GM15510 (cell line): Measurements from ENCODE around the gene TRIP12.

ENCODE experiments used
- POLR2A ChIP-seq: IDR thresholded peaks from 3 replicates; pipeline ENCODE4 v1.6.1; 2011; ENCODE audit warnings: borderline replicate concordance; ENCODE audit not compliant: insufficient read length; ENCODE audit errors: extremely low read depth

TRIP12 gene

GRCh38 chr2:229922449-229923386, 909 bp upstream of the TRIP12 start, which contains the start of gene FBXO36:
Gene FBXO36 (plus strand): TSS chr2:229922503. CDS start chr2:229922514, 11 bp downstream.
- no peak for TF ChIP-seq POLR2A

GRCh38 chr2:229921101-229921891, 513 bp downstream of the TRIP12 start:
- no peak for TF ChIP-seq POLR2A

GRCh38 chr2:229920011-229920641, 1.7 kb downstream of the TRIP12 start:
- TF ChIP-seq POLR2A = no peak

- no peak for TF ChIP-seq POLR2A
Observed at GRCh38 chr2:229917793-229918192, 4.0 kb downstream of the TRIP12 start.

GRCh38 chr2:229914171-229914570, 7.6 kb downstream of the TRIP12 start:
- TF ChIP-seq POLR2A = no peak

DNA sequence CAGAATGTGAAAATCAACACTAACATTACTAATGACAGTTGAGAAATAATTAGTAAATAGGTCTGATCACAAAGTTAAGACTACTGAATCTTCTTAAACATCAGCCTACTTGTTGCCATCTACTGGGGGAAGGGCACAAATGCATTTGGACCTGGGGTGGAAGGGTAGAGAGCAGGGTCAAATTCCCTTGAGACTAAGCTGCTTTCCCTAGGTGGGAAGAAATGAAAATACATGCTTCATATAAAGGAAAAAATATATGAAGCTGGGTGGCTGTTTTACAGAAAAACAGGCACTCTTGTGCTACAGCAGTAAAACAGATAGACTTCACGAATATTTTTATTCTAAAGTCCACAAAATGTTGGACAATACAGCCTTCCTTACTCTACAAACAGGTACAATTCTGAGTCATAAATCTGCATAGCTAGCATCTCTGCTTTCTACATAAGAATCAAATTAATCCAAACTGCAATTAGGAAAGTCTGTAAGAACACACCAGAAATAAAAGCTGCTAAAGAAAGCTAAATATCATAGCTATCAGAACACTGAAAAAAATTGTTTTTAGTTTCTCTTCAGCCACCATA, 10.9 kb downstream of the TRIP12 start:
- no peak for TF ChIP-seq POLR2A

DNA sequence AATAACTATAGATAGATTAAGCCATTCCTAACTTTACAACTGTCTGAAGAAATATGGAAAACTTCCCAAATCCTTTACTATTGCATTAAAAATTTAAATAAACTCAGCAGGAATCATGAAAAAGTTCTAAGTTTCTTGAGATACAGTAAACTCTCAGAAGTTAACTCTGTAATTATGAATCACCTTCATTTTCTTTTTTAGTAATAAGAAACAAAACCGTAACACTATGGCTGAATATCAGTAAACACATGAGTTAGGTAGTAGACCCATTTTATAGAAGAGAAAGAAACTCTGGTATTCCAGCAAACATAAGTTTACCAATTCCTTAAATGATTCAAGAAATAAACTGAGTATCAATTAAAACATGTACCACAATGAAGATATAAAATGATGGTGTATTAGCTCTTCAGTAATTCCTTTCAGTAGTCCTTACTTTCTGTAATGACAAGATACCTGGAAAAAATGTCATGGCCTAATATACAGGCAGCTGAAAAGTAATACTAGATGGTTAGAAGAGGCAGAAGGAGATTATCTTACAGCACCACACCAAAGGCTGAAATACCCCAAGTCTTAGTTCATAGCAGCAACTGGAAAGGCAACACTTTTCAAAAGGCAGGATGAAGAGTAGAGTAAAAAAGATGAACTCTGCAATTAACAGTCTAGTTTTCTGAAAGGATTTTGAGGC, 11.5 kb downstream of the TRIP12 start:
- TF ChIP-seq POLR2A = no peak

DNA sequence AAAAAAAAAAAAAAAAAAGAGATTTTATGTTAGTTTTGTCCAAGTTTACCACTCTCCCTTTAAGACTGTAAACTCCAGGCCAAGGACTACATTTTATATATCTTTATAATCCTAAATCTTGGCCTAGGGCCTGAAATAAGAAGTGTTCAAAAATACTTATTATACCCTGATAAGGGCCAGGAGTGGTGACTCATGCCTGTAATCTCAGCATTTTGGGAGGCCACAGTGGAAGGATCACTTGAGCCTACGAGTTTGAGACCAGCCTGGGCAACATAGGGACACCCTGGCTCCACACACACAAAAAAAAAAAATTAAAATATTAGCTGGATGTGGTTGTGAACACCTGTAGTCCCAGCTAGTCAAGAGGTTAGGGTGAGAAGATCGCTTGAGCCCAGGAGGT, 12.7 kb downstream of the TRIP12 start:
- TF ChIP-seq POLR2A = no peak

DNA sequence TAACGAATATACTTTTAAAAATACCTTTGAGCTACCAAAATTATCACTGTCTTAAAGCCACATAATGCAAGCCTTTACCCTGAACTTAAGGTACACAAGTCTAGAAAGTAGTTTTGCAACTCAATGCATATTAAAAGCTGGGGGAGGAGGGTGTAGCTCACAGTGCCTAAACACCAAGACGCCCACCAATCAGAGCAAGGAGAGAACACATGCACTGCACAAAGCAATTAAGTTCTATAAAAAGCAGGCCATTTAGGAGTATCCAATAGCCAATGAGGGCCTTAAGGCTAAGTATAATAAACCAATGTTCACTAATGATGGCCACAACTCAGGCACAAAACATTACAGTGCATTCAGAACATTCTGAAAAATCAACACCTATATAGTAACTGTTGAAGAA, 16.2 kb downstream of the TRIP12 start:
- no peak for TF ChIP-seq POLR2A

- no peak for TF ChIP-seq POLR2A
Observed at GRCh38 chr2:229903037-229903436, 18.8 kb downstream of the TRIP12 start.

DNA sequence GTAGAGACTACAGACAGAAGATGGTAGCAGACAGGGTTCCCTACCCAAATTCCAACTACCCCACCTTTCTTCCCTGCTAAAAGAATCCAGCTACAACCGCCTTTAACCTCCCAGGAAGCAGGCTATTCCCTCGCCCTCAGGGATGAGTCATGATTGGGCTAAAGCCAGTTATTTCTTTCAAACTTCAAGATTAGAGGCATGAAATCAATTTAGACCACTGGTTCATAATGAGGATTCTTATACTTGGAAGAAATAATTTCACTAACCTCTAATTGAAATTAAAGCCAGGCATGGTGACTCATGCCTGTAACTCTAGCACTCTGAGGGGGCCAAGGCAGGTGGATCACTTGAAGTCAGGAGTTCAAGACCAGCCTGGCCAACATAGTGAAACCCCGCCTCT, 20.0 kb downstream of the TRIP12 start:
- TF ChIP-seq POLR2A = no peak

DNA sequence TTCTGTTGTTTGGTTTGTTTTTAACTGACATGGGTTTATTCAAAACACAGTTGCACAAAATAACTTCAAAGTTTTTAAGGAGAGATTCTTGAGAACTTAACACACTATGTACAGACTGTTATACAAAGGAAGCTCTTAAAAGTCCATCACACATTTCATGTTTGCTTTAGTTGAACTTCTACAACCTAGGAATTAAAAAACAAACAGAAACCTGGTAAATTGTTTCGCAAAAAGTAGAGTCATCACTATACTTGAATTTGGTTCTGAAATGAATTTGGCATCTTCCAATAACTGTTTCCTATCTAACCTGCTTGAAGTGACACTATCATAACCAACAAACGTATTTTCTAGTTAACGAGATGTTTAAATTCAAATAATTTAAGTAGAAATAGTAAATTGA, 21.8 kb downstream of the TRIP12 start:
- TF ChIP-seq POLR2A = no peak

GRCh38 chr2:229899604-229900003, 22.2 kb downstream of the TRIP12 start:
- no peak for TF ChIP-seq POLR2A

- TF ChIP-seq POLR2A = no peak
Observed at GRCh38 chr2:229896857-229897256, 25.0 kb downstream of the TRIP12 start.
